Esophagus squamous epithelium (tissue), 5 donors: ENCODE measurements around the gene INIP. TPM values are rescaled to one million over a fixed set of nuclear protein-coding genes. Genes with fewer than 3 reads are reported as not detected.

ENCODE experiments used
- DNase-seq: peaks from one replicate; lab custom pipeline; 2025; lab: John Stamatoyannopoulos, UW
- H3K27ac ChIP-seq, 4 donors: fragments of 200-600 bp; sonication (generic); one replicate each; pipeline ENCODE4 v1.5.1; 2016 to 2019; ENCODE audit warnings: mild to moderate bottlenecking in 1 of 4
- H3K27me3 ChIP-seq, 4 donors: fragments of 200-600 bp; sonication (generic); 1 replicate in 3 of 4; 2 replicates in 1 of 4; pipeline versions ENCODE4 v1.5.1 to v1.6.0; 2017 to 2021; ENCODE audit warnings: antibody characterized with exemption in 1 of 4
- H3K36me3 ChIP-seq, 3 donors: fragments of 200-600 bp; sonication (generic); one replicate each; pipeline ENCODE4 v1.5.1; 2016 to 2019
- H3K4me1 ChIP-seq, 3 donors: fragments of 200-600 bp; sonication (generic); one replicate each; pipeline ENCODE4 v1.5.1; 2017 to 2019
- H3K4me3 ChIP-seq, 4 donors: fragments of 200-600 bp; sonication (generic); 1 replicate in 3 of 4; 2 replicates in 1 of 4; pipeline ENCODE4 v1.5.1; 2016 to 2019; ENCODE audit warnings: mild to moderate bottlenecking in 2 of 4, moderate library complexity in 1 of 4
- H3K9me3 ChIP-seq, 3 donors: fragments of 200-600 bp; sonication (generic); one replicate each; pipeline ENCODE4 v1.5.1; 2016 to 2019
- POLR2A ChIP-seq, 4 donors: fragments of 450-650 bp; IDR thresholded peaks; one replicate each; pipeline ENCODE4 v1.6.1; 2017; ENCODE audit warnings: antibody characterized with exemption in 4 of 4, mild to moderate bottlenecking in 4 of 4, moderate library complexity in 3 of 4
- WGBS, 2 donors: methylation state at CpG; one replicate each; pipeline ENCODE4 v1.1.5; 2018; 5-methylcytosine and 5-hydroxymethylcytosine counted together
- intact Hi-C: fragments of 100-400 bp; cut with DNase I; formaldehyde crosslinking; loops from one replicate; pipeline ENCODE4 v1.15.0; 2022
- total RNA-seq, 4 donors: library from RNA; depleted of rRNA; stranded (reverse); fragments of >200 nt; gene quantifications; one replicate each; pipeline ENCODE4 v1.1.0, GENCODE V29; 2016
- TF ChIP-seq, protein P1 (sequence below), 6 experiments: fragments of 450-650 bp in 4 of 6; fragments of 200-600 bp in 2 of 6; sonication (generic) in 2 of 6; IDR thresholded peaks; one replicate each; pipeline ENCODE4 v1.5.1; 2016 to 2019; ENCODE audit warnings: antibody characterized with exemption in 6 of 6, mild to moderate bottlenecking in 4 of 6, moderate library complexity in 4 of 6
- donor health status: DM: yes; HTN: yes; CAD: no.

The INIP gene, protein sequence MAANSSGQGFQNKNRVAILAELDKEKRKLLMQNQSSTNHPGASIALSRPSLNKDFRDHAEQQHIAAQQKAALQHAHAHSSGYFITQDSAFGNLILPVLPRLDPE
- 10 to 100 TPM in 3 of 4 donors, 1 to 10 TPM in 1; 8.1 to 14.9 (median 12.5) TPM for total RNA-seq

DNA sequence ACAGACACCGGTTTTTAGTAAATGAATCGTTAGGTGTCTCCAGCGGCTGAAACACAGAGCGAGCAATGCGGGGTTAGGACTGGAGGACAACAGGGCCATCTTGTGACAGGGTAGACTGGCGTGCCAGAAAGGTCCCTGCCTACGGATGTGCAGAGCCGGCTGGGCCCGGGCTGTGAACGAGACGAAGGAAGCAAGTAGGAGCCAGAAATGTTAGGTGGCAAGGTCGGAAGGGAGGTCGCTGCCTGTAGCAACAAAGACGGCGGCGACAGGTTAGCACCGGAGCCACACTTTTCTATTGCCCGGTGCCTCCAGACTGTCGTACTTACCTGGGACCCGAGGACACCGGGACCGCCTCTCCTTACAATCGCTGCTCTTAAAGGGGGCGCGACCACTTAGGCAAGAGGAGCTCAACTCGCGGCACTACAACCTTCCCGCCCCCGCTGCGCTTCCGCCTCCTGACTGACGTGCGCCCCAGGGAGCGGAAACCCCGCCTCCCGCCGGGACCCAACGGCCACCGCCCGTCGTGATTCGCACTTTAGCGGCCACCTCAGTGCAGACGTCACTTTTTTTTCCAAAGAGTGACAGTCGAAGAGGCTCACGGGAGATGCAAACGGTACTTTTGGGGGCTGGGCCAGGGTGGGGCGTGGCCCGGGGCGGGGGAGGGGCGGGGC, at the start of gene INIP:
INIP (minus strand) TSS at position 457 of the 671 bp plus-strand sequence. CDS start 1,632 bp downstream, outside the sequence.
- Histone ChIP-seq H3K27me3 (no peaks in the 10 kb centered on the region), H3K9me3 (no peaks in the 10 kb centered on the region), H3K4me1 (peaks cover 3 to 22% (median 5%) of the 10 kb centered on the region in 3 donors), H3K27ac (peak within 1 kb of the TSS; percentile 90 to 97 (median 96)), H3K4me3 (peak within 1 kb of the TSS; percentile 64 to 93 (median 84)), H3K36me3 (peaks cover 0 to 23% (median 0%) of the 10 kb centered on the region in 3 donors)
- TF ChIP-seq, protein P1, sequence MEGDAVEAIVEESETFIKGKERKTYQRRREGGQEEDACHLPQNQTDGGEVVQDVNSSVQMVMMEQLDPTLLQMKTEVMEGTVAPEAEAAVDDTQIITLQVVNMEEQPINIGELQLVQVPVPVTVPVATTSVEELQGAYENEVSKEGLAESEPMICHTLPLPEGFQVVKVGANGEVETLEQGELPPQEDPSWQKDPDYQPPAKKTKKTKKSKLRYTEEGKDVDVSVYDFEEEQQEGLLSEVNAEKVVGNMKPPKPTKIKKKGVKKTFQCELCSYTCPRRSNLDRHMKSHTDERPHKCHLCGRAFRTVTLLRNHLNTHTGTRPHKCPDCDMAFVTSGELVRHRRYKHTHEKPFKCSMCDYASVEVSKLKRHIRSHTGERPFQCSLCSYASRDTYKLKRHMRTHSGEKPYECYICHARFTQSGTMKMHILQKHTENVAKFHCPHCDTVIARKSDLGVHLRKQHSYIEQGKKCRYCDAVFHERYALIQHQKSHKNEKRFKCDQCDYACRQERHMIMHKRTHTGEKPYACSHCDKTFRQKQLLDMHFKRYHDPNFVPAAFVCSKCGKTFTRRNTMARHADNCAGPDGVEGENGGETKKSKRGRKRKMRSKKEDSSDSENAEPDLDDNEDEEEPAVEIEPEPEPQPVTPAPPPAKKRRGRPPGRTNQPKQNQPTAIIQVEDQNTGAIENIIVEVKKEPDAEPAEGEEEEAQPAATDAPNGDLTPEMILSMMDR (IDR thresholded peaks at IDR 0.05) = peak in 2 of 6 experiments; percentile 18 to 25
- TF ChIP-seq POLR2A (IDR thresholded peaks at IDR 0.05) = peak in 3 of 4 donors; percentile 56 to 90 (median 73)
- intact Hi-C loops = no loop called here
- DNase-seq = peak; percentile 77
- 0 to 1% methylated on average over 18 to 28 of the region's 51 CpGs for WGBS, 2 donors

DNA sequence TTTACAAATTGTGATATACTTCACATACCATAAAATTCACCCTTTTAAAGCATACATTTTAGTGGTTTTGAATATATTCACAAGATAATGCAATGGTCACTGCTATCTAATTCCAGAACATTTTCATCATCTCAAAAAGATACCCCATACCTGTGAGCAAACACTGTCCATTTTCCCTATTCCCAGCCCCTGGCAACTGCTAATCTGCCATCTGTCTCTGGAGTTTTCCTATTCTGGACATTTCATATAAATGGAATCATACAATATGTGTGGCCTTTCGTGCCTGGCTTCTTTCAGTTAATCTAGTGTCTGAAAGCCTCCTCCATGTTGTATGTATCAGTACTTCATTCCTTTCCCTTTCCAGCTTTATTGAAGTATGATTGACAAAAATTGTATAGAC, 47.4 kb upstream of the INIP start:
- Histone ChIP-seq H3K27ac (no peak overlapping the region), H3K4me3 (no peak overlapping the region), H3K4me1 (no peaks in the 10 kb centered on the region), H3K27me3 (no peaks in the 10 kb centered on the region), H3K9me3 (peaks cover 0 to 4% (median 0%) of the 10 kb centered on the region in 3 donors), H3K36me3 (no peaks in the 10 kb centered on the region)
- intact Hi-C loops = no loop called here
- WGBS, 2 donors = 87 to 96% methylated on average over 1 of the region's 1 CpG
- DNase-seq = no peak
- no peak for TF ChIP-seq POLR2A (IDR thresholded peaks at IDR 0.05)
- TF ChIP-seq, protein P1 (IDR thresholded peaks at IDR 0.05) = no peak

DNA sequence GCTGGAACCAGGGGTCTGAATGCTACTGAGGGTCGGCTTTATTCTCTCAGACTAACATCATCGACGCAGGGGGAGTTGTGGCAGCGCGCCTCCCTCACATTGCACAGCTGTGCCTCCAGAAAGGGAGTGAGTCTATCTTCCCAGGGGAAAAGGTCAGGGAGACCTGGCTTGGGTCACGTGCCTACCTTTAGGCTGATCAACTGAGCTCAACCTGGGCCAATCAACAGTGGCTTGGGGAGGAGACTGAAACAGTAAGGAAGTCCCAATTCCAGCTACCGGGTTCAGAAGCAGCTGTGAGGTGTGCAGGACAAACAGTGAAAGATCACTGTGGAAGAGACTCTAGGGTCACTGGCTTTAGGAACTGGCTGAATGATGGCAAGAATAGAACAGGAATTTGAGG, 46.9 kb upstream of the INIP start:
- Histone ChIP-seq H3K4me1 (no peaks in the 10 kb centered on the region), H3K36me3 (no peaks in the 10 kb centered on the region), H3K4me3 (no peak overlapping the region), H3K27me3 (no peaks in the 10 kb centered on the region), H3K9me3 (peaks cover 0 to 4% (median 0%) of the 10 kb centered on the region in 3 donors), H3K27ac (no peak overlapping the region)
- TF ChIP-seq, protein P1 (IDR thresholded peaks at IDR 0.05) = no peak
- TF ChIP-seq POLR2A (IDR thresholded peaks at IDR 0.05) = no peak
- 82% methylated on average over 7 of the region's 7 CpGs for WGBS, 2 donors
- intact Hi-C loops = no loop called here
- no peak for DNase-seq

DNA sequence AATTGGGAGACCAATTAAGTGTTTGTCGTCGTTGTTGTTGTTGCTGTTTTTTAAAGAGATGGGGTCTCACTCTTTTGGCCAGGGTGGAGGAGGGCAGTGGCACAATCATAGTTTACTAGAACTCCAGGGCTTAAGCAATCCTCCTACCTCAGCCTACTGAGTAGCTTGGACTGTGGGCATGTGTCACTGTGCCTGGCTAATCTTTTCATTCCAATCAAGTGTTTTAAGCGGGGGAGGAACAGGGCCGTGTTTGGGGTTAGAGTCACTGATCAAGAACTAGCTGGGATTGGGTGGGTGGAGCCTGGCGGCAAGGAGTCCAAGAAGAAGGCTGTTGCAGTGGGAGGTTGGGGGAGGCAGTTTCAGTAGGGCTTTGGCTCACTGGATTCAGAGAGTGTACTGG, 46.4 kb upstream of the INIP start:
- DNase-seq = no peak
- Histone ChIP-seq H3K36me3 (no peaks in the 10 kb centered on the region), H3K27ac (no peak overlapping the region), H3K4me1 (no peaks in the 10 kb centered on the region), H3K27me3 (no peaks in the 10 kb centered on the region), H3K4me3 (no peak overlapping the region), H3K9me3 (peaks cover 0 to 4% (median 0%) of the 10 kb centered on the region in 3 donors)
- 82% methylated on average over 5 of the region's 5 CpGs for WGBS, 2 donors
- TF ChIP-seq POLR2A (IDR thresholded peaks at IDR 0.05) = no peak
- TF ChIP-seq, protein P1 (IDR thresholded peaks at IDR 0.05) = no peak
- intact Hi-C loops = no loop called here
